Hippocampal formation (tissue), 2 donors: ENCODE data around the gene ZNF217.
A peak's percentile ranks its signal among the peaks of the same experiment; 100 is the strongest.
"Not testable (repeated sequence)": the region's sequence is repeated elsewhere in the genome, so short reads cannot be mapped to it uniquely, and the experiment has no call there.

ENCODE experiments used
- DNase-seq, 2 donors: peaks; one replicate each; lab custom pipeline; 2025; lab: John Stamatoyannopoulos, UW

ZNF217 gene

GRCh38 chr20:53598140-53599043, 4.8 kb upstream of the ZNF217 start:
- DNase-seq, result no peak

- no peak for DNase-seq
Measured at GRCh38 chr20:53597521-53598120, 4.0 kb upstream of the ZNF217 start.

- no peak for DNase-seq
Measured at GRCh38 chr20:53597030-53597482, 3.4 kb upstream of the ZNF217 start.

- not testable (repeated sequence) for DNase-seq
Measured at GRCh38 chr20:53596189-53597001, 2.8 kb upstream of the ZNF217 start.

GRCh38 chr20:53595742-53596141, 2.1 kb upstream of the ZNF217 start:
- DNase-seq, result not testable (repeated sequence)

- DNase-seq, result no peak
Measured at GRCh38 chr20:53595018-53595378, 1.4 kb upstream of the ZNF217 start.

GRCh38 chr20:53594068-53595017, 704 bp upstream of the ZNF217 start:
- DNase-seq, result peak; percentile 88 to 95

GRCh38 chr20:53592992-53593465, 610 bp downstream of the ZNF217 start:
- DNase-seq, result no peak

GRCh38 chr20:53592454-53592991, 1.1 kb downstream of the ZNF217 start:
- not testable (repeated sequence) for DNase-seq

GRCh38 chr20:53591941-53592441, 1.6 kb downstream of the ZNF217 start:
- DNase-seq, result not testable (repeated sequence)

- DNase-seq, result not testable (repeated sequence)
Measured at GRCh38 chr20:53591206-53591741, 2.4 kb downstream of the ZNF217 start.

- not testable (repeated sequence) for DNase-seq
Measured at GRCh38 chr20:53590608-53591007, 3.0 kb downstream of the ZNF217 start.

GRCh38 chr20:53590122-53590521, 3.5 kb downstream of the ZNF217 start:
- DNase-seq, result not testable (repeated sequence)

GRCh38 chr20:53589321-53590065, 4.1 kb downstream of the ZNF217 start:
- DNase-seq, result not testable (repeated sequence)

- DNase-seq, result not testable (repeated sequence)
Measured at GRCh38 chr20:53587157-53587703, 6.4 kb downstream of the ZNF217 start.

- DNase-seq, result no peak
Measured at GRCh38 chr20:53586640-53587039, 7.0 kb downstream of the ZNF217 start.

- not testable (repeated sequence) for DNase-seq
Measured at GRCh38 chr20:53585910-53586309, 7.7 kb downstream of the ZNF217 start.

GRCh38 chr20:53585004-53585569, 8.6 kb downstream of the ZNF217 start:
- not testable (repeated sequence) for DNase-seq

GRCh38 chr20:53584550-53584913, 9.1 kb downstream of the ZNF217 start:
- DNase-seq, result not testable (repeated sequence)
